GM12878 (cell line): ENCODE measurements around the gene CDH16. TPM values are rescaled to one million over a fixed set of nuclear protein-coding genes. Genes with fewer than 3 reads are reported as not detected.

Experiments used
- ASH2L ChIP-seq: fragments of 300-600, 200-600 bp; sonication (generic); IDR thresholded peaks from 2 replicates; pipeline ENCODE4 v1.6.1; 2017; ENCODE audit warnings: low read depth, mild to moderate bottlenecking, borderline replicate concordance
- CHD2 ChIP-seq: IDR thresholded peaks from 2 replicates; pipeline ENCODE4 v1.6.1; 2011; ENCODE audit warnings: low read depth, low read length, improper control_type of control experiment, borderline replicate concordance
- ESRRA ChIP-seq: IDR thresholded peaks from 2 replicates; pipeline ENCODE4 v1.6.1; 2012; ENCODE audit warnings: mild to moderate bottlenecking, low read length, improper control_type of control experiment
- GATAD2B ChIP-seq: fragments of 450-650 bp; conservative IDR thresholded peaks from 2 replicates; pipeline ENCODE4 v1.6.1; 2017; ENCODE audit warnings: low read depth, mild to moderate bottlenecking, moderate library complexity
- HDAC6 ChIP-seq: fragments of 200-600 bp; sonication (generic); IDR thresholded peaks from one replicate; pipeline ENCODE4 v1.8.0; 2017; ENCODE audit warnings: antibody characterized with exemption; ENCODE audit not compliant: unreplicated experiment
- NRF1 ChIP-seq: conservative IDR thresholded peaks from 2 replicates; pipeline ENCODE4 v1.6.1; 2011; ENCODE audit warnings: mild to moderate bottlenecking, low read depth, low read length, improper control_type of control experiment
- RAD21 ChIP-seq: IDR thresholded peaks from 2 replicates; pipeline ENCODE4 v1.6.1; 2011; ENCODE audit warnings: mild to moderate bottlenecking, low read depth, low read length, moderate library complexity; ENCODE audit not compliant: insufficient read depth
- RCOR1 ChIP-seq: conservative IDR thresholded peaks from 2 replicates; pipeline ENCODE4 v1.6.1; 2012; ENCODE audit warnings: low read depth, low read length, improper control_type of control experiment
- SUZ12 ChIP-seq: fragments of 200-600 bp; sonication (generic); IDR thresholded peaks from one replicate; pipeline ENCODE4 v1.6.1; 2018; ENCODE audit warnings: antibody characterized with exemption, mild to moderate bottlenecking; ENCODE audit not compliant: unreplicated experiment
- TCF12 ChIP-seq: IDR thresholded peaks from 2 replicates; pipeline ENCODE4 v1.6.1; 2011; ENCODE audit warnings: low read depth, mild to moderate bottlenecking, low read length
- ZNF384 ChIP-seq: IDR thresholded peaks from 2 replicates; pipeline ENCODE4 v1.6.1; 2012; ENCODE audit warnings: low read depth, mild to moderate bottlenecking, low read length, improper control_type of control experiment, borderline replicate concordance
- polyA plus RNA-seq, 11 experiments: library from polyadenylated mRNA; depleted of rRNA in 4 of 11; unstranded in 6 of 11; stranded (reverse) in 5 of 11; fragments of >200 nt; fragmentation: Nextera tagmentation in 4 of 11; fragmentation: Illumina TruSeq in 1 of 11; extraction: Ambion mirVana in 4 of 11; extraction: Trizol in 1 of 11; gene quantifications; 1 replicate in 1 of 11; 2 replicates in 10 of 11; pipeline versions ENCODE4 v1.2.1 to v1.2.3, GENCODE V29; 2011 to 2016; ENCODE audit warnings: inconsistent platforms in 2 of 11, missing spikeins in 2 of 11, low read depth in 1 of 11
- total RNA-seq, 4 experiments: library from RNA; depleted of rRNA in 3 of 4; stranded (reverse); fragments of >200 nt in 3 of 4; fragmentation: Illumina TruSeq in 1 of 4; extraction: Trizol in 1 of 4; gene quantifications; 2 replicates each; pipeline versions ENCODE4 v1.2.1 to v1.2.3, GENCODE V29; 2013 to 2021
- TF ChIP-seq, protein P1 (sequence below): IDR thresholded peaks from 2 replicates; pipeline ENCODE4 v1.6.1; 2011; ENCODE audit warnings: mild to moderate bottlenecking, low read depth, low read length, moderate library complexity; ENCODE audit not compliant: insufficient replicate concordance
- TF ChIP-seq, protein P2 (sequence below): fragments of 450-650 bp; IDR thresholded peaks from 2 replicates; pipeline ENCODE4 v1.6.1; 2018; ENCODE audit warnings: mild to moderate bottlenecking, low read depth, moderate library complexity; ENCODE audit not compliant: partially characterized antibody
- TF ChIP-seq, protein P3 (sequence below): fragments of 450-650 bp; IDR thresholded peaks from 2 replicates; pipeline ENCODE4 v1.6.1; 2017; ENCODE audit warnings: mild to moderate bottlenecking, moderate library complexity
- TF ChIP-seq, protein P4 (sequence below): fragments of 450-650 bp; IDR thresholded peaks from 2 replicates; pipeline ENCODE4 v1.6.1; 2017; ENCODE audit warnings: antibody characterized with exemption, mild to moderate bottlenecking, moderate library complexity

The CDH16 gene
- total and polyA plus RNA-seq, 10 of the 15 experiments (the other 5 are each of a cell fraction or from before 2014, with no cell fraction given): 0.05 TPM; not detected in 9

DNA sequence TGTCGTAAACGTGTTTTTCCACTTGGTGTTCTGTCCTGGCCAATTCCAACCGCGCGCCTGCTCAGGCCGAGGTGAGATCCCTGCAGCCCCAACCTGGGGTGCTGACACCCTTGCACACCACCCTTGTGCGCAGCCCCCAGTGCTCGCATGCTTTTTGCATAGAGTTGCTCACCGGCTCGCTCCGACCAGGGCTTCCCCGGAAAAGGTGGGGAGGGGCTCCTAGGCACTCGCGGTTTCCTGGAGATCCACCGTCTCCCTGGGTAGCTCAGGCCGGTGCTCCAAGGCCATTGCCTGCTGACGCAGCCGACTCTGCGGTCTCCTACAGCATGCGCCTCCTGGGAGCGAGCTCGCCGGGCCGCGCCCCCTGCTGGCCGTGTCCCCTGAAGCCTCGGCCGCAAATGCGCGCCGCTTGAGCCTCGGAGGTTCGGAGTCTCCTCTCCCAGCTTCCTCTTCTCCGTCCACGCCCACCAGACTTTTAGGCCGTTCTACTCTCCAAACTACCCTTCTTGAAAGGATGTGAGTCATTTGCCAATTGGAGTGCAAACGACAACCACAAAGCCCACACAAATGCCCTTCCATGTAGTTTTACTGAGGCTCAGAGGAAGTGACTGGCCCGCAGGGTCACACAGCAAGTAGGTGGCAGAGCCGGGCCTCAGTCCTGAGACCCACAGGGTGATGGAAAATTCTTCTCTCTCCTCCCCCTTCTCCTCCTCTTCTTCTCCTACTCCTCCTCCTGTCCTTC lies 45.6 kb downstream of the CDH16 start (continued):
- TF ChIP-seq, protein P1, sequence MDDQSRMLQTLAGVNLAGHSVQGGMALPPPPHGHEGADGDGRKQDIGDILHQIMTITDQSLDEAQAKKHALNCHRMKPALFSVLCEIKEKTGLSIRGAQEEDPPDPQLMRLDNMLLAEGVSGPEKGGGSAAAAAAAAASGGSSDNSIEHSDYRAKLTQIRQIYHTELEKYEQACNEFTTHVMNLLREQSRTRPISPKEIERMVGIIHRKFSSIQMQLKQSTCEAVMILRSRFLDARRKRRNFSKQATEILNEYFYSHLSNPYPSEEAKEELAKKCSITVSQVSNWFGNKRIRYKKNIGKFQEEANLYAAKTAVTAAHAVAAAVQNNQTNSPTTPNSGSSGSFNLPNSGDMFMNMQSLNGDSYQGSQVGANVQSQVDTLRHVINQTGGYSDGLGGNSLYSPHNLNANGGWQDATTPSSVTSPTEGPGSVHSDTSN: no peak
- TF ChIP-seq, protein P2, sequence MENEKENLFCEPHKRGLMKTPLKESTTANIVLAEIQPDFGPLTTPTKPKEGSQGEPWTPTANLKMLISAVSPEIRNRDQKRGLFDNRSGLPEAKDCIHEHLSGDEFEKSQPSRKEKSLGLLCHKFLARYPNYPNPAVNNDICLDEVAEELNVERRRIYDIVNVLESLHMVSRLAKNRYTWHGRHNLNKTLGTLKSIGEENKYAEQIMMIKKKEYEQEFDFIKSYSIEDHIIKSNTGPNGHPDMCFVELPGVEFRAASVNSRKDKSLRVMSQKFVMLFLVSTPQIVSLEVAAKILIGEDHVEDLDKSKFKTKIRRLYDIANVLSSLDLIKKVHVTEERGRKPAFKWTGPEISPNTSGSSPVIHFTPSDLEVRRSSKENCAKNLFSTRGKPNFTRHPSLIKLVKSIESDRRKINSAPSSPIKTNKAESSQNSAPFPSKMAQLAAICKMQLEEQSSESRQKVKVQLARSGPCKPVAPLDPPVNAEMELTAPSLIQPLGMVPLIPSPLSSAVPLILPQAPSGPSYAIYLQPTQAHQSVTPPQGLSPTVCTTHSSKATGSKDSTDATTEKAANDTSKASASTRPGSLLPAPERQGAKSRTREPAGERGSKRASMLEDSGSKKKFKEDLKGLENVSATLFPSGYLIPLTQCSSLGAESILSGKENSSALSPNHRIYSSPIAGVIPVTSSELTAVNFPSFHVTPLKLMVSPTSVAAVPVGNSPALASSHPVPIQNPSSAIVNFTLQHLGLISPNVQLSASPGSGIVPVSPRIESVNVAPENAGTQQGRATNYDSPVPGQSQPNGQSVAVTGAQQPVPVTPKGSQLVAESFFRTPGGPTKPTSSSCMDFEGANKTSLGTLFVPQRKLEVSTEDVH: no peak
- TF ChIP-seq SUZ12 (no peak), GATAD2B (peak; percentile 74), TCF12 (no peak), RAD21 (peak; percentile 16; the same call in 1 of the 2 replicates), ZNF384 (no peak), CHD2 (no peak), ESRRA (0 out of 2 replicates have a peak, but pooled peaks have one; percentile 50), HDAC6 (no peak), ASH2L (no peak), RCOR1 (0 out of 2 replicates have a peak, but pooled peaks have one; percentile 46), NRF1 (no peak)
- TF ChIP-seq, protein P3, sequence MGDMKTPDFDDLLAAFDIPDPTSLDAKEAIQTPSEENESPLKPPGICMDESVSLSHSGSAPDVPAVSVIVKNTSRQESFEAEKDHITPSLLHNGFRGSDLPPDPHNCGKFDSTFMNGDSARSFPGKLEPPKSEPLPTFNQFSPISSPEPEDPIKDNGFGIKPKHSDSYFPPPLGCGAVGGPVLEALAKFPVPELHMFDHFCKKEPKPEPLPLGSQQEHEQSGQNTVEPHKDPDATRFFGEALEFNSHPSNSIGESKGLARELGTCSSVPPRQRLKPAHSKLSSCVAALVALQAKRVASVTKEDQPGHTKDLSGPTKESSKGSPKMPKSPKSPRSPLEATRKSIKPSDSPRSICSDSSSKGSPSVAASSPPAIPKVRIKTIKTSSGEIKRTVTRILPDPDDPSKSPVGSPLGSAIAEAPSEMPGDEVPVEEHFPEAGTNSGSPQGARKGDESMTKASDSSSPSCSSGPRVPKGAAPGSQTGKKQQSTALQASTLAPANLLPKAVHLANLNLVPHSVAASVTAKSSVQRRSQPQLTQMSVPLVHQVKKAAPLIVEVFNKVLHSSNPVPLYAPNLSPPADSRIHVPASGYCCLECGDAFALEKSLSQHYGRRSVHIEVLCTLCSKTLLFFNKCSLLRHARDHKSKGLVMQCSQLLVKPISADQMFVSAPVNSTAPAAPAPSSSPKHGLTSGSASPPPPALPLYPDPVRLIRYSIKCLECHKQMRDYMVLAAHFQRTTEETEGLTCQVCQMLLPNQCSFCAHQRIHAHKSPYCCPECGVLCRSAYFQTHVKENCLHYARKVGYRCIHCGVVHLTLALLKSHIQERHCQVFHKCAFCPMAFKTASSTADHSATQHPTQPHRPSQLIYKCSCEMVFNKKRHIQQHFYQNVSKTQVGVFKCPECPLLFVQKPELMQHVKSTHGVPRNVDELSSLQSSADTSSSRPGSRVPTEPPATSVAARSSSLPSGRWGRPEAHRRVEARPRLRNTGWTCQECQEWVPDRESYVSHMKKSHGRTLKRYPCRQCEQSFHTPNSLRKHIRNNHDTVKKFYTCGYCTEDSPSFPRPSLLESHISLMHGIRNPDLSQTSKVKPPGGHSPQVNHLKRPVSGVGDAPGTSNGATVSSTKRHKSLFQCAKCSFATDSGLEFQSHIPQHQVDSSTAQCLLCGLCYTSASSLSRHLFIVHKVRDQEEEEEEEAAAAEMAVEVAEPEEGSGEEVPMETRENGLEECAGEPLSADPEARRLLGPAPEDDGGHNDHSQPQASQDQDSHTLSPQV: no peak
- TF ChIP-seq, protein P4, sequence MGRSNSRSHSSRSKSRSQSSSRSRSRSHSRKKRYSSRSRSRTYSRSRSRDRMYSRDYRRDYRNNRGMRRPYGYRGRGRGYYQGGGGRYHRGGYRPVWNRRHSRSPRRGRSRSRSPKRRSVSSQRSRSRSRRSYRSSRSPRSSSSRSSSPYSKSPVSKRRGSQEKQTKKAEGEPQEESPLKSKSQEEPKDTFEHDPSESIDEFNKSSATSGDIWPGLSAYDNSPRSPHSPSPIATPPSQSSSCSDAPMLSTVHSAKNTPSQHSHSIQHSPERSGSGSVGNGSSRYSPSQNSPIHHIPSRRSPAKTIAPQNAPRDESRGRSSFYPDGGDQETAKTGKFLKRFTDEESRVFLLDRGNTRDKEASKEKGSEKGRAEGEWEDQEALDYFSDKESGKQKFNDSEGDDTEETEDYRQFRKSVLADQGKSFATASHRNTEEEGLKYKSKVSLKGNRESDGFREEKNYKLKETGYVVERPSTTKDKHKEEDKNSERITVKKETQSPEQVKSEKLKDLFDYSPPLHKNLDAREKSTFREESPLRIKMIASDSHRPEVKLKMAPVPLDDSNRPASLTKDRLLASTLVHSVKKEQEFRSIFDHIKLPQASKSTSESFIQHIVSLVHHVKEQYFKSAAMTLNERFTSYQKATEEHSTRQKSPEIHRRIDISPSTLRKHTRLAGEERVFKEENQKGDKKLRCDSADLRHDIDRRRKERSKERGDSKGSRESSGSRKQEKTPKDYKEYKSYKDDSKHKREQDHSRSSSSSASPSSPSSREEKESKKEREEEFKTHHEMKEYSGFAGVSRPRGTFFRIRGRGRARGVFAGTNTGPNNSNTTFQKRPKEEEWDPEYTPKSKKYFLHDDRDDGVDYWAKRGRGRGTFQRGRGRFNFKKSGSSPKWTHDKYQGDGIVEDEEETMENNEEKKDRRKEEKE: no peak
